ENCODE results near the gene TFR2. TPM values are rescaled to one million over a fixed set of nuclear protein-coding genes. Genes with fewer than 3 reads are reported as not detected.

Gene TFR2
- total and polyA plus RNA-seq, 2 of the 13 experiments (the other 11 are each of a cell fraction or from before 2014, with no cell fraction given): 36.9 to 64.2 TPM

DNA sequence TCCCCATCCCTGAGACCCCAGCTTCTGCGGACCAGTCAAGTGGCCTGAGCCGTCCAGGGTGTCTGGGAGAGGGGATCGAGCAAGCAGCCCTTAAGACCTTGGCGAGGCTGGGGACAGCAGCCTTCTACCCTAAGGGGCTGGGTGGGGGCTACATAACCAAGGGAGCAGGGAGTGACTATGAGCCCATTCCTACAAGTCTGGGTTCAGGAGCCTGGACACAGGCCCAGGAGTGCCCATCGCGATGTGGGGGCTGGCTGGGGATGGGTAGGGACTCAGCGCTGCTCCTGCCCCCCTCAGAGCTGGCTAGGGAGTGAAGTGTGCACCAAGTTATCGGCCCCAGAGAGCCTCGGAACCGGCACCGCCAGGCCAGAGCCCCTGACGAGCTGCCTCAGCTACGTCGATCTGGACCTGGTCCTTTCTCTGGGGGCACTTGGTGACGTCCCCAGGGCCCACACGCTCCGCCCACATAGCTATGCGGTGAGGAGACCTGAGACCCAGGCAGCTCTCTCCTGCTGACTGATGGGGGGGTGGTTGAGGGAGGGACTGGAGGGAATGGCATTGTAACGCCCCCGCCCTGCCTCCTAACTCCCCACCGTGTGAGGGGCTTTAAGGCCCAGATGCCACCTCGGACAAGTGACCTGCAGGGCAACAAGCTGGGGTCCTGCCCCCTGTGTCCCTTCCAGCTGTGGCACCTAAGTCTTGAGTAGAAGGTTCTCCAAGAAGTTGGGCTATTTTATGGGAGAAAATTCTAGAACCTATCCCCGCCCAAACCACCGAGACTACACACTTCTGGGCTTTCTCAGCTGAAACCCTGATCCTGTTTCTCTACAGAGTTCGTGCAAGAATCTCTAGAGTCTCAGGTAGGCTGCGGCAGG lies 70.2 kb downstream of the TFR2 start (continued):
- TF ChIP-seq, protein P1, sequence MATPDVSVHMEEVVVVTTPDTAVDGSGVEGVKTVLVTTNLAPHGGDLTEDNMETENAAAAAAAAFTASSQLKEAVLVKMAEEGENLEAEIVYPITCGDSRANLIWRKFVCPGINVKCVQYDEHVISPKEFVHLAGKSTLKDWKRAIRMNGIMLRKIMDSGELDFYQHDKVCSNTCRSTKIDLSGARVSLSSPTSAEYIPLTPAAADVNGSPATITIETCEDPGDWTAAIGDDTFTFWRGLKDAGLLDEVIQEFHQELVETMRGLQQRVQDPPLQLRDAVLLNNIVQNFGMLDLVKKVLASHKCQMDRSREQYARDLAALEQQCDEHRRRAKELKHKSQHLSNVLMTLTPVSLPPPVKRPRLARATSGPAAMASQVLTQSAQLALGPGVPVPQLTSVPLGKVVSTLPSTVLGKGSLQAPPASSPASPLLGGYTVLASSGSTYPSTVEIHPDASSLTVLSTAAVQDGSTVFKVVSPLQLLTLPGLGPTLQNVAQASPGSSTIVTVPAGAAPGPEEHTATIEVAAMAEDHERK (CRISPR knock-in tag; IDR thresholded peaks at IDR 0.05; ENCODE audit: low read depth): no peak
- no peak for TF ChIP-seq ZNF652 (CRISPR knock-in tag; IDR thresholded peaks at IDR 0.05; ENCODE audit: borderline replicate concordance, low read depth)
- TF ChIP-seq BCL6 (CRISPR knock-in tag; IDR thresholded peaks at IDR 0.05): no peak
- peak; percentile 47; the same call in 1 of the 2 replicates for TF ChIP-seq HOXA3 (CRISPR knock-in tag; IDR thresholded peaks at IDR 0.05)
- TF ChIP-seq UBTF (CRISPR knock-in tag; IDR thresholded peaks at IDR 0.05): peak; percentile 25; the same call in 1 of the 2 replicates
- TF ChIP-seq TEAD2 (CRISPR knock-in tag; IDR thresholded peaks at IDR 0.05): no peak
- TF ChIP-seq, protein P2, sequence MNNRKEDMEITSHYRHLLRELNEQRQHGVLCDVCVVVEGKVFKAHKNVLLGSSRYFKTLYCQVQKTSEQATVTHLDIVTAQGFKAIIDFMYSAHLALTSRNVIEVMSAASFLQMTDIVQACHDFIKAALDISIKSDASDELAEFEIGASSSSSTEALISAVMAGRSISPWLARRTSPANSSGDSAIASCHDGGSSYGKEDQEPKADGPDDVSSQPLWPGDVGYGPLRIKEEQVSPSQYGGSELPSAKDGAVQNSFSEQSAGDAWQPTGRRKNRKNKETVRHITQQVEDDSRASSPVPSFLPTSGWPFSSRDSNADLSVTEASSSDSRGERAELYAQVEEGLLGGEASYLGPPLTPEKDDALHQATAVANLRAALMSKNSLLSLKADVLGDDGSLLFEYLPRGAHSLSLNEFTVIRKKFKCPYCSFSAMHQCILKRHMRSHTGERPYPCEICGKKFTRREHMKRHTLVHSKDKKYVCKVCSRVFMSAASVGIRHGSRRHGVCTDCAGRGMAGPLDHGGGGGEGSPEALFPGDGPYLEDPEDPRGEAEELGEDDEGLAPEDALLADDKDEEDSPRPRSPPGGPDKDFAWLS (CRISPR knock-in tag; IDR thresholded peaks at IDR 0.05; ENCODE audit: borderline replicate concordance): 0 out of 2 replicates have a peak, but pooled peaks have one; percentile 6
- TF ChIP-seq ATAD3A (CRISPR knock-in tag; IDR thresholded peaks at IDR 0.05): no peak
- TF ChIP-seq NCOA2 (CRISPR knock-in tag; IDR thresholded peaks at IDR 0.05): no peak
- peak; percentile 59; the same call in 1 of the 2 replicates for TF ChIP-seq ZNF501 (CRISPR knock-in tag; IDR thresholded peaks at IDR 0.05)
- TF ChIP-seq RFXAP (CRISPR knock-in tag; IDR thresholded peaks at IDR 0.05; ENCODE audit: borderline replicate concordance): peak; percentile 45; the same call in 1 of the 2 replicates
- 0 out of 2 replicates have a peak, but pooled peaks have one; percentile 41 for TF ChIP-seq HIVEP1 (CRISPR knock-in tag; IDR thresholded peaks at IDR 0.05)
- no peak for TF ChIP-seq DMTF1 (CRISPR knock-in tag; IDR thresholded peaks at IDR 0.05)
- TF ChIP-seq ZNF83 (CRISPR knock-in tag; IDR thresholded peaks at IDR 0.05; ENCODE audit: borderline replicate concordance): no peak
- TF ChIP-seq JDP2 (CRISPR knock-in tag; IDR thresholded peaks at IDR 0.05; ENCODE audit: borderline replicate concordance): no peak
- TF ChIP-seq SAFB2 (CRISPR knock-in tag; IDR thresholded peaks at IDR 0.05; ENCODE audit: borderline replicate concordance, low read depth): no peak
- no peak for TF ChIP-seq ZBTB34 (CRISPR knock-in tag; IDR thresholded peaks at IDR 0.05)
- peak; percentile 70 for TF ChIP-seq SRSF1 (optimal IDR thresholded peaks at IDR 0.05; ENCODE audit: low read depth, low read length)
- TF ChIP-seq FOXC1 (CRISPR knock-in tag; IDR thresholded peaks at IDR 0.05; ENCODE audit: borderline replicate concordance): peak; percentile 48; the same call in 1 of the 2 replicates
